GM04504 (cell line): ENCODE measurements around the gene BCAS4.
A peak's percentile ranks its signal among the peaks of the same experiment; 100 is the strongest.
"Not testable (repeated sequence)": the region's sequence is repeated elsewhere in the genome, so short reads cannot be mapped to it uniquely, and the experiment has no call there.

Experiments
- DNase-seq: peaks from one replicate; pipeline ENCODE4 v3.0.0-alpha.2; 2012; ENCODE audit warnings: low read depth

Gene BCAS4

DNA sequence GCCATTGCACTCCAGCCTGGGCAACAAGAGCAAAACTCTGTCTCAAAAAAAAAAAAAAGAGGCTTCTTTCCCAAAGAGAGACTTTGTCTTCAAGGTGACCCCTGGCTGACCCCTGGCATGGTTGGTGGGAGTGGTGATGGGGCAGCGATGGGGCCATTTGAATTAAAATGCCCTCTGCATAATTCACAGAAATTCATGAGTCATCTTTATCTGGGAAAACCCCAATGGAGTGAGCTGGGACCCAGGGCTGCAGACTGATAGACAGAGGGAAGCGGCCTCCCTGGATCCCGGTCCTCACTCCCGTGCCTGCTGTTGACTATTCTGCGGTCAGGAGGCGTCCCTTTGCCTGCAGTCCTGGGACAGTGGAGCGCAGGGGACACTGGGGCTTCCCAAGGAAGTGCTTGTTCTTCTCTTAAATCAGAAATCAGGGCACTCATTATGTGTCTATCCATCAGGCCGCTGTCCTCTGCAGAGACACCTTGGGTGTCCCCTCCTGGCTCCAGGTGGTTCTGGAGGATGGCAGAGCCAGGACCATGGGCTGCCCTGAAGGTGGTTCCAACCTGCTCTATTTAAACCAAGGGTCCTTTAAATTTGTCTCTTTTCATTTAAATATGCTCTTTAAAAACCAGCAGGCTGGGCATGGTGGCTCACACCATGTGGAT is 23.3 kb upstream of the BCAS4 start:
- DNase-seq, result not testable (repeated sequence)

GRCh38 chr20:50772420-50773185 is 22.3 kb upstream of the BCAS4 start:
- no peak for DNase-seq

GRCh38 chr20:50774515-50774914 is 20.3 kb upstream of the BCAS4 start:
- no peak for DNase-seq

DNA sequence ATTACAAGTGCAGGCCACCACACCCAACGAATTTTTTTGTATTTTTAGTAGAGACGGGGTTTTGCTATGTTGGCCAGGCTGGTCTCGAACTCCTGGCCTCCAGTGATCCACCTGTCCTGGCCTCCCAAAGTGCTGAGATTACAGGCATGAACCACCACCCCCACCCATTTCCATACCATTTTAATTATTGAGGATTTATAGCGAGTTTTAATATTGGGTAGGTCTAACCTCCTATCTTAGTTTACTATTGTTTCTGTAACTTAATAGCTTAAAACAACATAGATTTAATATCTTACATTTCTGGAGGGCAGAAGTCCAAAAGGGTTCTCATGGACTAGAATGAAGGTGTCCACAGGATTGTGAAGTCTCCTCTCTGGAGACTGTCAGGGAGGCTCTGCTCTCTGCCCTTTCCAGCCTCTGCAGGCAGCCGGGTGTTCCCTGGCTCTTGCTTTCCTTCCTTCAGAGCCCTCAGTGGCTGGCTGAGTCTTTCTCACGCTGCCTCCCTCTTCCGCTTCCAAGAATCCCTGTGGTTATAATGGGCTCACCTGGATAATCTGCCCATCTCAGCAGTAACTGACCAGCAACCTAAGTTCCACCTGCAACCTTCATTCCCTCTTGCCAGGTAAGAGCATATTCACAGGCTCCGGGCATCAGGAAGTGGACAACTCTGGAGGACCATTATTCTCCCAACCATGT is 18.6 kb upstream of the BCAS4 start:
- DNase-seq, result no peak

- DNase-seq, result no peak
These were observed 17.5 kb upstream of the BCAS4 start for GRCh38 chr20:50777373-50777772.

DNA sequence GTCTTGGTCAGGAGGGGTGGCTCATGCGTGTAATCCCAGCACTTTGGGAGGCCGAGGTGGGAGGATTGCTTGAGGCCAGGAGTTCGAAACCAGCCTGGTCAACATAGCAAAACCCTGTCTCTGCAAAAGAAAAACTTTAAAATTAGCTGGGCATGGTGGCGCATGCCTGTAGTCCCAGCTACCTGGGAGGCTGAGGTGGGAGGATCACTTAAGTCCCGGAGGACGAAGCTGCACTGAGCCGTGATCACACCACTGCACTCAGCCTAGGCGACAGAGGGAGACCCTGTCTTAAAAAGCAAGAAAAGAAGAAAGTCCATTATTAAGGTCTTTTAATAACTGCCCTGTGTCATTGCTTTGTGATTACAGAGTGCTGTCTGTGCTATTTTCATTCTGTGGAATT is 15.9 kb upstream of the BCAS4 start:
- not testable (repeated sequence) for DNase-seq

GRCh38 chr20:50783390-50783789 is 11.5 kb upstream of the BCAS4 start:
- no peak for DNase-seq

DNA sequence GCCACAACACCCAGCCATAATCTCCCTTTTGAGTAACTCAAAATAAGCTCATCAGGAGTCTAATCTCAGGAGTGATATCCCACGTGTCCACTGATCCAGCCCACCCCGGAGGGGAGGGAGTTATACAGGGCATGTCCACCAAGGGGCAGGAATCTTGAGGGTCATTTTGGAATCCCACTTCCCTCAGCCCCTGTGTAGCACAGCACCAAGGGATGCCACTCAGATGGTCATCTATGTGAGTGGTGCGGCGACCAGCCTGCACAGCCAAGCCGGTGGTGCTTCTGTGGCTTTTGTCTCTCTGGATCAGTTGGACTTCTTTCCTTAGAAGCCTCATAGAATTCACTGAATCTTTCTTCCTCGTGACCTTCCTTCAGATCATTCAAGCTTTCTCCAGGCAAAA is 11.0 kb upstream of the BCAS4 start:
- DNase-seq, result no peak

GRCh38 chr20:50784464-50784863 is 10.4 kb upstream of the BCAS4 start:
- no peak for DNase-seq

DNA sequence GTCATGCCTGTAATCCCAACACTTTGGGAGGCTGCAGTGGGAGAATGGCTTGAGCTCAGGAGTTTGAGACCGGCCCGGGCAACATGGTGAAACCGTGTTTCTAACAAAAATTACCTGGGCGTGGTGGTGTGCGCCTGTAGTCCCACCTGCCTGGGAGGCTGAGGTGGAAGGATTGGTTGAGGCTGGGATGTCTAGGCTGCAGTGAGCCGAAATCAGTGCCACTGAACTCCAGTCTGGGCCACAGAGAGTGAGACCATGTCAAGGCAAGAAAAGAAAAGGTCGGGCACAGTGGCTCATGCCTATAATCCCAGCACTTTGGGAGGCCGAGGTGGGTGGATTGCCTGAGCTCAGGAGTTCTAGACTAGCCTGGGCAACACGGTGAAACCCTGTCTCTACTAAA is 8.2 kb upstream of the BCAS4 start:
- no peak for DNase-seq

DNA sequence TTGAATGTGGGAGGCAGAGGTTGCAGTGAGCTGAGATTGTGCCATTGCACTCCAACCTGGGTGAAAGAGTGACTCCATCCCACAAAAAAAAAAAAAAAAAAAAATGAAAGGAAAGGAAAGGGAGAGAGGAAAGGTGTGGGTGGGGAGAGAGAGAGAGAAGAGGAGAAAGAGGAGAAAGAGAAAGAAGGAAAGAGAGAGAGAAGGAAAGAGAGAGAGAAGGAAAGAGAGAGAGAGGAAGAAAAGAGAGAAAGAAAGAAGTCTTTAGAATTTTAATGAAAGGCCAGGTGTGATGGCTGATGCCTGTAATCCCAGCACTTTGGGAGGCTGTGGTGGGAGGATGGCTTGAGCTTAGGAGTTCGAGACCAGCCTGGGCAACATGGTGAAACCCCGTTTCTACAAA is 7.7 kb upstream of the BCAS4 start:
- no peak for DNase-seq

GRCh38 chr20:50788045-50788991 is 6.5 kb upstream of the BCAS4 start:
- peak; percentile 48 for DNase-seq

GRCh38 chr20:50789968-50790650 is 4.8 kb upstream of the BCAS4 start:
- no peak for DNase-seq

DNA sequence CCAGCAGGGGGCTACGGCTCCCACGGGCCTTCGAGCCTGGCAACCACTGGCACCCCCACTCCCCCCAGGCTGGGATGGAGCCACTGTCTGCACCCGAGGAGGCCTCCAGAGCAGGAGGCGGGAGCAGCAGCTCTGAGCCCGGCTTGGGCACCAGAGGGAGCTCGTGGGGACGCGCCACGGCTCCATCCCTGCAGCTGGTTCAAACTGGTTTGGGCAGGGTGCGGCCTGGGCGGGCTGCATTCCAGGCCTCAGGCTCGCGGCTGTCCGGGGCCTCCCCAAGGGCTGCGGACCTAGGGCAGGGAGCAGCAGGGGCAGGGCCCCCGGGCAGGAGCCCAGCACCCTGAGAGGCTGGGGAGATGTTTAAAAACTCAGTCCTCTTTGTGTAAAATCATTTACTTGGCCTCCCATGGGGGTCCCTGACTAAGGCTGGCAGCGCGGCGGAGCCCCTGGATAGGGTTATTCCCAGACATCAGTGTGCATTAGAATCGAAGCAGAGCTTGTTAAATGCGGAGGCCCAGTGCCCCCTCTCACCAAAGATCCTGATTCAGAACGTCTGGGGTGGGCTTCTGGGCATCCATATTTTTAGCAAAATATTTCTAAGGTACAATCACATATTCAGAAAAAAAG is 4.1 kb upstream of the BCAS4 start:
- DNase-seq, result peak; percentile 74

DNA sequence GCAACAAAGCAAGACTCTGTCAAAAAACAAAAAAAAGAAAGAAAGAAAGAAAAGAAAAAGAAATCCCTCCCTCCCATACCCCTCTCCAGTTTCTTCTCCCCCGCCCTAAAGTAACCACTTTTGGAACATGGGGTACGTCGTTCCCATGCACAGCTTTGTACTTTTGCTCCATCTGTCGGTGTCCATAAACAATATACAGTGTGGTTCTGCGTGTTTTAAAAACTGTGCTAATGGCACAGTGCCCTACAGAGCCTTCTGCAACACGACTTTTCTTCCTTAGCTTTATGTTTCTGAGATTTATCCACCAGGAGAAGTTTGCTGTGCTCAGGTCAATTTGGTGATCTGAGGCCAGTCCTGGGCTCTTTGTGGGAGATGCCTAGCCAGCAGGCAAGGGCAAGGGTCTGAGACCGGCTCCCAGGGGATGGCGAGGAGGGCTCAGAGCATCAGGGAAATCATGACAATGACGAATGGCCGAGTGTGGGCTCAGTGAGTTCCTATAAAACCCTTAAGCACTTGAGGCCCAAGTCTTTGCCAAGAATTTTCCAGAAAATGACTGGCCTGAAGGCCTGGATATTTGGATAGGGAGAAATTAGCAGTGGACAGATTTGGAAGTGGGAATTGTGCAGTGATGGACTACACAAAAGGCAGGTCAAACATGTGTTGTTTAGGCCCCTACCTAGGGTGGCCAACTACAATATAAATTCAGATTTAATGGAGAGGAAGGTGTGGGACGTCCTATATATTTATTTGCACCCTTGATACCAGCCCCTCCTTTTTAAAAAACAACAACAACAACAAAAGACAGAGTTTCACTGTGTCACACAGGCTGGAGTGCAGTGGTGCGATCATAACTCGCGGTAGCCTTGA is 1.9 kb upstream of the BCAS4 start:
- DNase-seq, result no peak

DNA sequence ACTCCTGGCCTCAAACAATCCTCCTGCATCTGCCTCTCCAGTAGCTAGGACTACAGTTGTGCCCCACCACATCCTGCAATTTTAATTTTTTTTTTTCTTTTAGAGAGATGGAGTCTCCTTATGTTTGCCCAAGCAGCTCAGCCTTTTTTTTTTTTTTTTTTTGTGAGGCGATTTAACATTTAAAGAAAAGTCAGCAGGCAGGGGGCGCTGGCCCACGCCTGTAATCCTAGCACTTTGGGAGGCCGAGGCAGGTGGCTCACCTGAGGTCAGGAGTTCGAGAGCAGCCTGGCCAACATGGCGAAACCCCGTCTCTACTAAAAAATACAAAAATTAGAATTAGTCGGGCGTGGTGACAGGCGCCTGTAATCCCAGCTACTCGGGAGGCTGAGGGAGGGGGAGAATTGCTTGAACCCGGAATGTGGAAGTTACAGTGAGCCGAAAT is 1.3 kb upstream of the BCAS4 start:
- DNase-seq, result not testable (repeated sequence)

DNA sequence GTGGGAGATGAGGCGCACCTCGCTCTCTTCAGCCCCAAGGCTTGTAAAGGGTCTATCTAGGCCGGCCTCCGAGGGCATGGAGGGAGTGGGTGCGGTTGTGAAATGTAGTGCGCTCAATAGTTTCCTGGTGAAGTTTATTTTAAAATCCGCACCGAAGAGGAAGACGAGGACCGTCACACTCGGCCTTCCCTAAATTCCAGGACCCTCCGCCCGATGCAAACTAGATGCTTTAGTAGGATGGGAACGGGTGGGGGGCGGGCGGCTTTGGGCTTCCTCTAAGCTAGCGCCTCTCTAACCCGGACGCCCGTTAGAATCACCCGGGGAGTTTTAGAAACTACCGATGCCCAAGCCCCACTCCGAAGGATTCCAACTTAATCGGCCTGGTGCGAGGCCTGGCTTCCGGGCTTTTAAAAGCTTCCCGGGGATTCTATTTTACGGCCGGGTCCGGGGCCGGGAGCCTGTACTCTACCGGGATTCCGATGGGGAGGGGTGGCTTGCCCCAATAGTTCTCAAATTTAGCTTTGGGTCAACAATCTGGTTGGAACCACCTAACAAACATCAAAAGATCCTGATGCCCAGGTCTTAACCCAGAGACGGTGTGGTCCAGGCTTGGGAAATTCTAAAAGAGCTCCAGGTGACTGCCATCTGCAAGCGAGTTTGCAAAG is 548 bp upstream of the BCAS4 start:
- DNase-seq, result no peak

DNA sequence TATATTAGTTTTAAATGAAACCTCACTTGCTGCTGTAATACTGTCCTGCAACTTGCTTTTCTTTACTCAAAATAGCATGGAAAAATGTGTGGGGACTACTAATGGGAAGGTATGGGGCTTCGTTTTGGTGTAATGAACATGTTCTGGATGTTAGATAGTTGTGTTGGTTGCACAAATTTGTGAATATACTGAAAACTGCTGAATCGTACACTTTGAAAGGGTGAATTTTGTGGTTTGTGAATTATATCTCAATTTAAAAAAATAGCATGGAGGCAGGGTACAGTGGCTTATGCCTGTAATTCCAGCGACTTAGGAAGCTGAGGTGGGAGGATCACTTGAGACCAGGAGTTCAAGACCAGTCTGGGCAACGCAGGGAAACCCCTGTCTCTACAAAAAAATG is 2.3 kb downstream of the BCAS4 start:
- no peak for DNase-seq

GRCh38 chr20:50798650-50799049 is 3.8 kb downstream of the BCAS4 start:
- no peak for DNase-seq
